D721Med (cell line): ENCODE results near the gene USP19.

Source experiments
- DNase-seq: peaks from one replicate; pipeline ENCODE4 v3.0.0; 2011; ENCODE audit warnings: low spot score; ENCODE audit not compliant: insufficient read length
- FAIRE-seq: peaks from 2 replicates; lab custom pipeline; 2011; peaks lifted over from hg19 to GRCh38; lab: Jason Lieb, UNC
- CTCF ChIP-seq: IDR thresholded peaks from 2 replicates; pipeline ENCODE4 v1.5.1; 2012; ENCODE audit warnings: mild to moderate bottlenecking, control low read depth; ENCODE audit not compliant: insufficient read depth; ENCODE audit errors: missing control alignments

The USP19 gene

GRCh38 chr3:49079270-49079669 lies 41.4 kb downstream of the USP19 start:
- FAIRE-seq (no peak), DNase-seq (no peak)
- no peak for TF ChIP-seq CTCF

DNA sequence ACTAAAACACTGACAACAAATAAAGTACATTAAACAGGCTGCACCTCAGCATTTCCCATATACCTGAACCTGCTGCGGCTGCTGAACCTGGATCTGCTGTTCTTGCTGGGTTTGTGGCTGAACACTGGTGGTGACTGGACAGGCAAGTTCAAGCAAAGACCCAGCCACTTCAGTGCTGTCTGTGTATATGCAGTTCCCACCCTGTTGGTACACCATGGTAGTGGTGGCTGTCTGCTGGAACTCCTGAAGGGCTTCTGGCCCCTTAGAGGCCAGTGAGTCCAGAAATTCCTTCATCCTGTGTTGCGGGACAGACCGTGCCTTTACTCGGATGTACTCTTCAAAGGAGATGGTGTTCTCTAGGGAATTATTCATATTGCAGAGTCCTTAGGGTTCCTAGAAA lies 44.0 kb downstream of the USP19 start:
- no peak for DNase-seq
- no peak for FAIRE-seq
- no peak for TF ChIP-seq CTCF

GRCh38 chr3:49076116-49076515 lies 44.5 kb downstream of the USP19 start:
- no peak for DNase-seq
- no peak for FAIRE-seq
- TF ChIP-seq CTCF, result no peak
